Myocyte (in vitro differentiated cells): Measurements from ENCODE around the gene SMPD4. TPM values are rescaled to one million over a fixed set of nuclear protein-coding genes. Genes with fewer than 3 reads are reported as not detected.
"Not testable (repeated sequence)": the region's sequence is repeated elsewhere in the genome, so short reads cannot be mapped to it uniquely, and the experiment has no call there.

Source experiments
- DNase-seq: peaks from one replicate; pipeline ENCODE4 v3.0.0-alpha.2; 2012; ENCODE audit warnings: low read depth
- polyA plus RNA-seq: library from polyadenylated mRNA; unstranded; fragments of >200 nt; gene quantifications from one replicate; pipeline ENCODE4 v1.2.1, GENCODE V29; 2012; ENCODE audit warnings: missing spikeins
- total RNA-seq: library from RNA; depleted of rRNA; stranded (reverse); fragments of >200 nt; gene quantifications from 2 replicates; pipeline ENCODE4 v1.2.3, GENCODE V29; 2014

SMPD4 gene, protein sequence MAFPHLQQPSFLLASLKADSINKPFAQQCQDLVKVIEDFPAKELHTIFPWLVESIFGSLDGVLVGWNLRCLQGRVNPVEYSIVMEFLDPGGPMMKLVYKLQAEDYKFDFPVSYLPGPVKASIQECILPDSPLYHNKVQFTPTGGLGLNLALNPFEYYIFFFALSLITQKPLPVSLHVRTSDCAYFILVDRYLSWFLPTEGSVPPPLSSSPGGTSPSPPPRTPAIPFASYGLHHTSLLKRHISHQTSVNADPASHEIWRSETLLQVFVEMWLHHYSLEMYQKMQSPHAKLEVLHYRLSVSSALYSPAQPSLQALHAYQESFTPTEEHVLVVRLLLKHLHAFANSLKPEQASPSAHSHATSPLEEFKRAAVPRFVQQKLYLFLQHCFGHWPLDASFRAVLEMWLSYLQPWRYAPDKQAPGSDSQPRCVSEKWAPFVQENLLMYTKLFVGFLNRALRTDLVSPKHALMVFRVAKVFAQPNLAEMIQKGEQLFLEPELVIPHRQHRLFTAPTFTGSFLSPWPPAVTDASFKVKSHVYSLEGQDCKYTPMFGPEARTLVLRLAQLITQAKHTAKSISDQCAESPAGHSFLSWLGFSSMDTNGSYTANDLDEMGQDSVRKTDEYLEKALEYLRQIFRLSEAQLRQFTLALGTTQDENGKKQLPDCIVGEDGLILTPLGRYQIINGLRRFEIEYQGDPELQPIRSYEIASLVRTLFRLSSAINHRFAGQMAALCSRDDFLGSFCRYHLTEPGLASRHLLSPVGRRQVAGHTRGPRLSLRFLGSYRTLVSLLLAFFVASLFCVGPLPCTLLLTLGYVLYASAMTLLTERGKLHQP
- 17.1 and 19.0 TPM in 2 replicates for total RNA-seq
- 35.5 TPM for polyA plus RNA-seq

DNA sequence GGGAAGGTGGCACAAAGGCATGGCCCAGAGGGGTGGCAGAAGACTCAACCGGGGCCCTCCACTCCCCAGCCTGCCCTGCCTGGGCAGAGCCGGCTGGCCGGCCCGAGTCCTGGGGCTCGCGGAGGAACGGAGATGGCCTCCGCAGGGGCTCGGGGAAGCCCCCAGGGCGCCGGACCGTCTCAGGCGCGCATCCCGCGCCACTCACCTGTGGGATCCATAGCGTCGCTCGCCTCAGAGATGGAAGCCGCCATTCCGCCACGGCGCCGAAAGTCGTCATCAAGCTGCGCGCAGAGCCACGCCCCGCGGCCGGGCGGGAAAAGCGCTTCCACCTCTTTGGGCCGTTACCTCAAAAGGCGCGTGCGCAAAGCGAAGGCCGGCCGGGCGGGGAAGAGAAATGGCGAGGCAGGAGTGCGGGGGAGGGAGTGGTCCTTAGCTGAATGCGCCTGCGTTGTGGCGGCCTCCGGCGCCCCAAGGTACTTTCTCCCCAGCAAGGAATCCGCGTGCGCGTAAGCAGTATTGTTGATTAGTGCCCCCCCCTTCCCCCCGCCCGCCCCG lies at the start of gene SMPD4:
TSS of gene SMPD4 (minus strand) at position 278 of the 555 bp plus-strand sequence. CDS start 5,010 bp downstream, outside the sequence.
- peak; percentile 98 for DNase-seq

DNA sequence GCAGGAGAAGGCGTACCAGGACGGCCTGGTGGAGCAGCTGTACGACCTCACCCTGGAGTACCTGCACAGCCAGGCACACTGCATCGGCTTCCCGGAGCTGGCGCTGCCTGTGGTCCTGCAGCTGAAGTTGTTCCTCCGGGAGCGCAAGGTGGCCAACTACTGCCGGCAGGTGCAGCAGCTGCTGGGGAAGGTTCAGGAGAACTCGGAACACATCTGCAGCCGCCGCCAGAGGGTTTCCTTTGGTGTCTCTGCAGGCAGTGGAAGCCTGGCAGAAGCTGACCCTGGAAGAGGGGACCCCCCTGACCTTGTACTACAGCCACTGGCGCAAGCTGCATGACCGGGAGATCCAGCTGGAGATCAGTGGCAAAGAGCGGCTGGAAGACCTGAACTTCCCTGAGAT lies 49.5 kb upstream of the SMPD4 start:
- DNase-seq = not testable (repeated sequence)

DNA sequence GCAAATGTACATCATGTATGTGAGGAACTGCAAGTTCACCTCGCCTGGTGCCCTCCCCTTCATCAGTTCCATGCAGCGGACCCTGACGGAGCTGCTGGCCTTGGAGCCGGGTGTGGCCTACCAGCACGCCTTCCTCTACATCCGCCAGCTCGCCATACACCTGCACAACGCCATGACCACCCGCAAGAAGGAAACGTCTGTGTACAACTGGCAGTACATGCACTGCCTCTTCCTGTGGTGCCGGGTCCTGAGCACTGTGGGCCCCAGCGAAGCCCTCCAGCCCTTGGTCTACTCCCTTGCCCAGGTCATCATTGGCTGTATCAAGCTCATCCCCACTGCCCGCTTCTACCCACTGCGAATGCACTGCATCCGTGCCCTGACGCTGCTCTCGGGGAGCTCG lies 49.0 kb upstream of the SMPD4 start:
- DNase-seq = not testable (repeated sequence)

DNA sequence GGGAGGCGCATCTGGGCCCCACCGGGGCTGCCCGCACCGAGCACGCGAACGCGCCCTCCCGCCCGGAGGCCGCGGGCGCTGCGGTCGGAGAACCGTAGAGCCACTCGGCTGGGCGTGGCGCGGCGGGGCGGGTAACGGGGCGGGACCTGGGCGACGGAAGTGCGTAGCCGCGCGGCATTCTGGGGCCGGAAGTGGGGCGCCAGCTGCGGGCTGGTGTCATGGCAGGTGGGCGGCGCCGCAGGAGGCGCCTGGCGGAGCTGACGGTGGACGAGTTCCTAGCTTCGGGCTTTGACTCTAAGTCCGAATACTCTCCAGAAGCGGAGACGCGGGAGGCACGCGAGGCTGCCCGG lies 47.7 kb upstream of the SMPD4 start:
- not testable (repeated sequence) for DNase-seq

DNA sequence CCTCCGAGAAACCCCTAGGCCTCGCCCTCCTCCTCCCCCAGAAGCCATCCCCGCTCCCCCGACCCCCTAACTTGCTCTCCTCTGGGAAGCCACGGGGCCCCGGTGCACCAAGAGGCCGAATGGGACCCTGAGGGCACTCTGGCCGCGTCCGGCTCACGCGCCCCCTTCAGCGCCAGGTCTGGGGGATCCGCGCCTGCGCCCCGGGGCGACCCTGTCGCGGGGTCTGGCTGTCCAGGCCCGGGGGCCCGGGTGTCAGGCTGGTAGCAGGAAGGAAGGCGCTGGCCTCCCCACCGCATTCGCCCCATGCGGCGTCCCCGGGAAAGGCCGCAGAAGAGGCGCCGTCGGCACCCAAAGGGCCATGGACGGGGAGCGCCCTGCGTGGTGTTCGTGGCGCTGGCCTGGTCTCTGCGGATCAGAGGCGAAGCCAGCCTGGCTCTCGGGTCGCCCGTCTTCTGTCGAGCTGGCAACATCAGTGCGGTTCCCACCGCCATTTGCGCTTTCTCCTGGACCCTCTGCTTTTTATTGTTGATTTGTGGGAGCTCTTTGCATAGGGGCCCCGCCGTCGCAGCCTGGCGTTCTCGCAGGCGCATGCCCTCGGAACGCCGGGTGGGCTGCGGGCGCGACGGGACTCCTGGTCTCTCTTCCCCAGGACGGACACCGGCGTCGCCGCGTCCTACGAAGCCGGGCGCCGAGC lies 47.2 kb upstream of the SMPD4 start:
- not testable (repeated sequence) for DNase-seq

DNA sequence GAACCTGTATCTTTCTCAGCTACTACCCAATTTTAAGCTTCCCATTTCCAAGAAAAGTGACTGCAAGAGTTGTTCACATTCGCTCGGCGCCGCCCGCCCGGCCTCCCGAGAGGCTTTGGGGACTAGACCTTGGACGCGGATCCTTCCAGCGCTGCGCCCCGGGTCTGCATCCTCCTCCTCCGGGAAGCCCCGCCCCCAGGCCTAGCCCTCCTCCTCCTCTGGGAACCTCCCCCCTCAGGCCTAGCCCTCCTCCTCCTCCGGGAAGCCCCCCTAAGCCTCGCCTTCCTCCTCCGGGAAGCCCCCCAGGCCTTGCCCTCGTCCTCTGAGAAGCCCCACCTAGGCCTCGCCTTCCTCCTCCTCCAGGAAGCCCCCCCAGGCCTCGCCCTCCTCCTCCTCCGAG lies 46.6 kb upstream of the SMPD4 start:
- not testable (repeated sequence) for DNase-seq

DNA sequence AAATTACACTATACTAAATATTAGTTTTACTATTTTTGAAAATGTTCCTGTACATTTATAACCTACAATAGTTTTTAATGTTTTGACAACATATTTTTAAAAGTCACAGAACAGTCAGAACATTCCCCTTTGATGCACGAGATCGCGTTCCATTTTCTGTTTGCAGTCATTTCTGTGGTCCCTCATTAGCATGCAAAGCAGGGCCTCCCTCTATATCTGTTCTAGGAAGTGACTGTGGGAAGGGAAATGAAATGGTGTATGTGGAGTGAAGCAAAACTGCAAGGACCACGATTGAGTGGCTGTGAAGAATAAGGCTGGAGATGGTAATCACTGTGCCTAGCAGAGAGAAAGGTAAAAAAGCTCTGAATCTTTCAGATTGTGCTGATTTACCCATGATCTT lies 41.1 kb upstream of the SMPD4 start:
- DNase-seq = not testable (repeated sequence)

DNA sequence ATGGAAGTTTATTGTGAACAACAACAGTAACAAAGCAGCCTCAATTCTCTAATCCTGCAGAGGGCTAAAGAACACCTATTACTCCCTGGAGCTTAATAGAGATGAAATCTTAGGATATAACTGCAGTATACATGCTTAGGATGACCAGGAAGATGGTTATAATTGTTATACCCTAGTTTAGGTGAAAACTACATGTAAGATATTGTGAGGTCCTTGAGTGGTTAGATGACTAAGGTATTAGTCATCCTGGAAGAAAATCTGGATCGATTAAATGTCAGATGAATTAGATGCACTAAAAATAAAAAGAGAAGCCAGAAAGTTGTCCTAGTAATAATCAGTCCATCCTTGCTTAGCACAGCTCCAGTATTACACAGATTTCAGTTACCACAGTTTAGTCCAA lies 39.1 kb upstream of the SMPD4 start:
- DNase-seq = not testable (repeated sequence)

DNA sequence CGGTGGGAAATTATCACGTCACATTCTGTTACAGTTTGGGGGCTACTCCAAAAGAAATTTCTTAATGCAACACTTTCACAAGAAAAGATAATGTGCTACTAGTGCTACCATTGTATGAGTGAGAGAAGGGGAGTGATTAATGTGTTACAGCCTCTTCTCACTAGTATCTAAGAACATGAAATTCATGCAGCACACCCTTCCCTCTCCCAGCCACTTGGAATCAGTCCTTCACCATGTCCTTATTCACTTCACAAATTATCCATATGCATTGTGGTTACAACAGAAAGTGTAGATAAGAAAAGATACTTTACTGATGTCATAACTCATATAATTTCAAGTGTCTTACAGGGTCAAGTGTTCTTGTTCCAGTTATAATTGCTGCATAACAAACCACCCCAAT lies 37.7 kb upstream of the SMPD4 start:
- DNase-seq = not testable (repeated sequence)

DNA sequence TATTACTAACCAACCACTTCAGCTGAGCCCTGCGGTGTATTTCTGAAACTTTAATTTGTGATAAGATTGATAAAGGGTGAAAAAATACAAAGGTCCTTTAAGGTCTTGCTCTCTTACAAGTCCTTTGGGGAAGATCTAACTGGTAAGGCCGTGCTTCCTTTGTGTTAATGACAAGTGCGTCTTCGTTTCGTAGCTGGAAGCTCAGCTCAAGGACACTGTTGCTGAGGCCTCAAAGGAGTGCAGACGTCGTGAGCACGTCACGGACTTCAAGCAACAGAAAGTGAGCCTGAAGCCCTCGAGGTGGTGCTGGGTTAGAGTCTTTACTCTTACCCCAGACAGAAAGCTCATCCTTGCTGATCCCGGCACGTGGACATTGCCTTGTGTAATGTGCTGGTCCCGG lies 25.6 kb upstream of the SMPD4 start:
- not testable (repeated sequence) for DNase-seq

DNA sequence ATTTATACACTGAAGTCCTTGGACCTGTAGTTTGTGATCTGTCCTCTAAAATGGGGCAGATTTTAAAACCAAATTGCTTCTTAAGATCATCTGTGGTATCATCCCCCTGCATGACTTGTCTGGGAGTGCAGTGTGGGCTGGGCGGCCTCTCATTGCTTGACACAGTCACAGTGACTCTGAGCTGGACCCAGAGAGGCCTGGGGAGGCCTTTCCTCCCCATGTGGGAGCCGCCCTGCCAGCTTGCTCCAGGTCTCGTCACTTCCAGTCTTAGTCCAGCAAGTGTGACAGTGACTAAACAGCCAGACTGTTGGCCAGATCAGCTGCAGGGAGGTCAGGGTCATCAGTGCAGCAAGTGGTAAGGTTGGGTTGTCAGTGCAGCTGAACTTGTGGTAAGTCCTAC lies 21.7 kb upstream of the SMPD4 start:
- DNase-seq = not testable (repeated sequence)

DNA sequence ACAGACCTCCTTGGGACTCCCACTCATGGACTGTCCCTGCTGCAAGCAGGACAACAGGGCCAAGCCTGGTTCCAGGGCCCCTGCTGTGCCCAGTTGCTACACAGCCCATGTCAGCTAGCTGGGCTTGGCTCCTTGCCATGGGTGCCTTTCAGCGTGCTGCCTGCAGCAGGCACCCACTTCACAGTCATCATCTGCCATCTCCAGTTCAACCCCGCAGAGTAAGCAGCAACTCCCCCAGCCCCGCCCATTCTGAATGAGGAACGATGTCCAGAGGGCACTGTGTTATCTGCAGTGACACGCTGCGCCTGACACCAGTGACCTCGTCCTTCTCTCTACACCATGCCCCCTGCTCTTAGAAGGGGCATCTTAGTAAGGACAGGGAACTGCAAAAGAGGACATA lies 21.1 kb upstream of the SMPD4 start:
- DNase-seq = not testable (repeated sequence)

DNA sequence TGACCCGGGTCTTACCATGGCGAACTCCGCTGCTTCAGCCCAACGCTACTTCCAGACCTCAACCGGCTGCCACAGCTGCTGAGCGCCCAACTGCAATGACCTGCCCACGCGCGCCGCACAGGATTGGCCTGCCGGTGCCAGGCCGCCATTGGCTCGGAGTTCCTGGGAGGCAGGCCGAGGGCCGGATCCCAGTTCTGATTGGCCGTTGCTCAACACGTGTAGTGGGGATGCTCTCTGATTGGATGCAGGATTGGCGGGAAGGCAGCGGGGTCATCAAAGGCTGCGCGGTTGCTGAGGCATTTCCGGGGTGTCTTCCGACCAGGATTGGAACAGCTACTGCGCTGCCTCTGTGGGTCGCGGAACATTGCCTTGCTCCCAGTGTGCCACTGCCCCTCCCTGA lies 16.9 kb upstream of the SMPD4 start, which contains the start of gene TUBA3E:
TSS of gene TUBA3E (minus strand) at position 97 of the 400 bp plus-strand sequence. CDS start at position 18, 79 bp downstream.
- no peak for DNase-seq

DNA sequence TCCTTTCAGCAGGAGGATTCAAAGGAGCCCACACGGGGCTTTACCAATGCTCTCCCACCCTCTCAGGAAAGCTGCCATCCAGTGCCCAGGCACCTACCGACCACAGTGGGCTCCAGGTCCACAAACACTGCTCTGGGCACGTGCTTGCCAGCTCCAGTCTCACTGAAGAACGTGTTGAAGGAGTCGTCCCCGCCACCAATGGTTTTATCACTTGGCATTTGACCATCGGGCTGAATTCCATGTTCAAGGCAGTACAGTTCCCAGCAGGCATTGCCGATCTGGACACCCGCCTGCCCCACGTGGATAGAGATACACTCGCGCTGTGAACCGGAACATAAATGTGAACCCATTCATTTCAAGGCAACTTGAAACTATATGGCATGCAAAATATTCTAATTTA lies 14.7 kb upstream of the SMPD4 start:
- DNase-seq = not testable (repeated sequence)

DNA sequence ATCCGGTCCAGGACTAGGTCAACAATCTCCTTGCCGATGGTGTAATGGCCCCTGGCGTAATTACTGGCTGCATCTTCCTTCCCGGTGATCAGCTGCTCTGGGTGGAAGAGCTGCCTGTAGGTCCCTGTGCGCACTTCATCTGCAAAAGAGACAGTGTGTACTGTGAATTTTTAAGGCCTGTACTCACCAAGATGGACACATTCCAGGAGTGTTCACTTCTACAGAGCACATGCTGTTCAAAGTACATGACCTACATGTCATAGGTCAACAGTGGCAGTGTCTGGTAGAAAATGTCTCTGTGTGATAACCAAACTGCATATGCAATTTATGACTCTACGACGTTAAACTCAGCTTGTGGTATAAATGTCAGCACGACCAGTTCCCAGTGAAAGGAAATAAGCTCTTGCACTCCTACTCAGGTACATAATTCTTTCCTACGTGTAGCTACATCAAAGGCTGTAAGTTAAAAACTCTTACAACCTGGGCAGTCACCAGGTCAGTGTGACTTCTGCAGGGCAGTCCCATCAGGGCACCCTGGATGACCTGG lies 13.8 kb upstream of the SMPD4 start:
- DNase-seq = not testable (repeated sequence)

DNA sequence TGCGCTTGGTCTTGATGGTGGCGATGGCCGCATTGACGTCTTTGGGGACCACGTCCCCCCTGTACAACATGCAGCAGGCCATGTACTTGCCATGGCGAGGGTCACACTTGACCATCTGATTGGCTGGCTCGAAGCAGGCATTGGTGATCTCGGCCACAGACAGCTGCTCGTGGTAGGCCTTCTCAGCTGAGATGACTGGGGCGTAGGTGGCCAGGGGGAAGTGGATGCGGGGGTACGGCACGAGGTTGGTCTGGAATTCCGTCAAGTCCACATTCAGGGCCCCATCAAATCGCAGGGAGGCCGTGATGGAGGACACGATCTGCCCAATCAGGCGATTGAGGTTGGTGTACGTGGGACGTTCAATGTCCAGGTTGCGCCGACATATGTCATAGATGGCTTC lies 12.4 kb upstream of the SMPD4 start:
- not testable (repeated sequence) for DNase-seq

DNA sequence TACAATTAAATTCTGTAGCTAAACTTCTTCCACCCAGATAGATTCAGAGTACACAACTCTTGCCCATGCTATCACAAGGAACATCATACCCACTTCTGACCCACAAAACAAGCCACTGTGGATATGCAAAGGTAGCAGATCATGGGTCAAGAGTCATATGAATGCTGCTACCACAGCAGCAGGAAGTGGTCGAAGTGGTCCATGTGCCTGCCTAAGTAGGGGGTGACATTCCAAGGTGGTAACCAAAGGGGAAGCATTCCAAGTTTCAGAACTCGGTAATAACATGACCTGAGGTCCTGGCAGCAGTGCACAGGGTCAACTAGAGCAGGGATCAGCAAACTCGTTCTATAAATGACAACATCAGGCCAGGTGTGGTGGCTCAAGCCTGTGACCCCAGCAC lies 11.0 kb upstream of the SMPD4 start:
- not testable (repeated sequence) for DNase-seq

DNA sequence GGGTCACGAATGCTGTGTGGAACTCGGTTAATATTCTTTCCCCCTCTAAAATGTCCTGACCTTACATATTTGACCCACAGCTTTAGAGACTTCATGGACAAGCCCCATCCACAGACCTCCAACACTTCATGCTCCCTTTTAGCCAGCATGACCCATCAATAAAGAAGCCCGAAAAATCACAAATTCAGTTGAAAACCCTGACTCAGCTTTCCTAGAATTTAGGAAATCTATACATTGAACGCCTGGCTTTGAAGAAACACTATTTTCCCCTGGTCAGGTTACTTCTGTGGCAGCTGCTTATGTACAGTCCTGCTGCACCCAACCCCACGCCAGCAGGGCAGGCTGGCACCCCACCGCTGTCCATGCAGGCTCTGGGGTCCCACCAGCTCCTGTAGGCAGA lies 9.9 kb upstream of the SMPD4 start:
- DNase-seq = not testable (repeated sequence)

DNA sequence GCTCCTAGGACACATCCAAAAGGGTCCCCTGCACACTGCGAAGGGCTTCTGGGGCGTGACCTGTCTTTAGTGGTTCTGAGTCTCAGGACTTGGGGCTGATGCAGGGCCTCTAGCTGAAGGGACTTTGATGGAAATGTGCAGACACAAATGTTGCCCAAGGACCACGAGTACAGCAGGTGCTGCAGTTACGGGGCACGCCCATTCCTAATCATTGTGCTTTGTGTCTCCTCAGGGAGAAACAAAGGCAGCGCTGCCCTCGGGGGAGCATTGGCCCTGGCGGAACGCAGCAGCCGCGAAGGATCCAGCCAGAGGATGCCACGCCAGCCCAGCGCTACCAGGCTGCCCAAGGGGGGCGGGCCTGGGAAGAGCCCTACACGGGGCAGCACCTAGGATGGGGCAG lies 8.8 kb upstream of the SMPD4 start:
- DNase-seq = no peak

DNA sequence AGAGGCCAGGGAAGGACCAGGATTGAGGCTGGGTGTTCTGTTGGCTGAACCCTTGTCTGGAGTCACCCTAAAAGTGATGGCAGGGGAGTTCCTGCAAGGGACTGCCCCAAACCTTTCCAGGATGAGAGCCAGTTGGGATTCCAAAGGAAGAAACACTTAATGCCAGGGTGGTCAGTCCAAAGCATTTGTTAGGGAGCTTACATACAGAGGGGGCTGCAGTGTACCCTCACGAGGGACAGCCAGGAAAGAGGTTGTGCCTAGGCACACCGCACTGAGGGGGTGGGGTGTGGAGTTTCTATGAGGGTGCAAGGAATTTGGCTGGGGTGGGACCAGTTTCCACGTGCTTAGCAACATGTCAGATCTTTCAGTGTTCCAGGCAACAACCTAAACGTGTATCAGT lies 7.6 kb upstream of the SMPD4 start:
- DNase-seq = not testable (repeated sequence)
